Right lobe of liver (tissue), 6 donors: ENCODE measurements around the gene ATF2. TPM values are rescaled to one million over a fixed set of nuclear protein-coding genes. Genes with fewer than 3 reads are reported as not detected.

ENCODE experiments used
- ATAC-seq, 4 donors: fragments of 200-7000 bp; cut with Tn5 transposase; one replicate each; pipeline ENCODE4 v1.9.1; 2020; ENCODE audit warnings: mild to moderate bottlenecking in 4 of 4, moderate library complexity in 4 of 4
- DNase-seq, 3 donors: peaks; one replicate each; pipeline ENCODE4 v3.0.0-alpha.2; 2020
- H3K27ac ChIP-seq, 3 donors: fragments of 200-600 bp; one replicate each; pipeline ENCODE4 v1.8.0; 2022
- H3K27me3 ChIP-seq, 2 donors: fragments of 200-600 bp; one replicate each; pipeline ENCODE4 v1.8.0; 2022
- H3K36me3 ChIP-seq, 4 donors: fragments of 200-600 bp; sonication (generic) in 1 of 4; one replicate each; pipeline versions ENCODE4 v1.5.1 to v1.8.0; 2017 to 2022; ENCODE audit warnings: control low read depth in 1 of 4
- H3K4me1 ChIP-seq, 4 donors: fragments of 200-600 bp; sonication (generic) in 1 of 4; one replicate each; pipeline versions ENCODE4 v1.5.1 to v1.8.0; 2017 to 2022; ENCODE audit warnings: control low read depth in 1 of 4
- H3K4me3 ChIP-seq, 3 donors: fragments of 200-600 bp; one replicate each; pipeline ENCODE4 v1.8.0; 2022
- H3K9me3 ChIP-seq, 4 donors: fragments of 200-600 bp; sonication (generic) in 1 of 4; one replicate each; pipeline versions ENCODE4 v1.5.1 to v1.8.0; 2017 to 2022; ENCODE audit warnings: control low read depth in 1 of 4
- POLR2A ChIP-seq: fragments of 450-650 bp; IDR thresholded peaks from one replicate; pipeline ENCODE4 v1.6.1; 2017; ENCODE audit warnings: antibody characterized with exemption, mild to moderate bottlenecking
- WGBS: methylation state at CpG from one replicate; pipeline ENCODE4 v1.1.6; 2018; ENCODE audit warnings: low coverage, low lambda C conversion rate; ENCODE audit not compliant: insufficient coverage; ENCODE audit errors: missing lambda C conversion rate; 5-methylcytosine and 5-hydroxymethylcytosine counted together
- intact Hi-C, 2 donors: fragments of 100-400 bp; cut with DNase I; formaldehyde crosslinking; loops; one replicate each; pipeline versions ENCODE4 v1.11.2 to v1.14.1; 2022
- total RNA-seq, 6 experiments: library from RNA; depleted of rRNA in 2 of 6; stranded (reverse); fragments of >200 nt in 2 of 6; fragmentation: NEBNext Ultra II Directional in 3 of 6; extraction: Animal tissue kit (Norgen Biotek cat#: 25700) in 3 of 6; gene quantifications; one replicate each; pipeline versions ENCODE4 v1.1.0 to v1.2.4, GENCODE V29; 2016 to 2023
- TF ChIP-seq, protein P1 (sequence below), 4 donors: fragments of 200-600 bp in 3 of 4; fragments of 450-650 bp in 1 of 4; IDR thresholded peaks; one replicate each; pipeline versions ENCODE4 v1.5.1 to v1.8.0; 2016 to 2022; ENCODE audit warnings: antibody characterized with exemption in 4 of 4, mild to moderate bottlenecking in 2 of 4
- donor health status: DM: no; HTN: yes; CAD: no.
- donor health status: DM: no; HTN: no; CAD: no.
- donor health status: DM: no; HTN: no; CAD: no.
- donor health status: DM: no; HTN: yes; CAD: no.
- donor health status: DM: no; HTN: yes; CAD: no.

ATF2 gene
- total RNA-seq, 6 experiments from 2014 or later: 24.0 to 36.3 (median 27.4) TPM

GRCh38 chr2:175080479-175080878 is 87.5 kb downstream of the ATF2 start:
- no peak for TF ChIP-seq POLR2A
- TF ChIP-seq, protein P1, sequence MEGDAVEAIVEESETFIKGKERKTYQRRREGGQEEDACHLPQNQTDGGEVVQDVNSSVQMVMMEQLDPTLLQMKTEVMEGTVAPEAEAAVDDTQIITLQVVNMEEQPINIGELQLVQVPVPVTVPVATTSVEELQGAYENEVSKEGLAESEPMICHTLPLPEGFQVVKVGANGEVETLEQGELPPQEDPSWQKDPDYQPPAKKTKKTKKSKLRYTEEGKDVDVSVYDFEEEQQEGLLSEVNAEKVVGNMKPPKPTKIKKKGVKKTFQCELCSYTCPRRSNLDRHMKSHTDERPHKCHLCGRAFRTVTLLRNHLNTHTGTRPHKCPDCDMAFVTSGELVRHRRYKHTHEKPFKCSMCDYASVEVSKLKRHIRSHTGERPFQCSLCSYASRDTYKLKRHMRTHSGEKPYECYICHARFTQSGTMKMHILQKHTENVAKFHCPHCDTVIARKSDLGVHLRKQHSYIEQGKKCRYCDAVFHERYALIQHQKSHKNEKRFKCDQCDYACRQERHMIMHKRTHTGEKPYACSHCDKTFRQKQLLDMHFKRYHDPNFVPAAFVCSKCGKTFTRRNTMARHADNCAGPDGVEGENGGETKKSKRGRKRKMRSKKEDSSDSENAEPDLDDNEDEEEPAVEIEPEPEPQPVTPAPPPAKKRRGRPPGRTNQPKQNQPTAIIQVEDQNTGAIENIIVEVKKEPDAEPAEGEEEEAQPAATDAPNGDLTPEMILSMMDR (IDR thresholded peaks at IDR 0.05): no peak
- no peak for DNase-seq
- Histone ChIP-seq H3K4me1 (no peaks in the 10 kb centered on the region), H3K36me3 (peaks cover 0 to 21% (median 5%) of the 10 kb centered on the region in 4 donors), H3K9me3 (no peaks in the 10 kb centered on the region), H3K4me3 (no peak overlapping the region), H3K27ac (no peak overlapping the region), H3K27me3 (no peaks in the 10 kb centered on the region)
- ATAC-seq: no peak
- WGBS: 100% methylated on average over 3 of the region's 3 CpGs
- intact Hi-C loops: no loop called here

DNA sequence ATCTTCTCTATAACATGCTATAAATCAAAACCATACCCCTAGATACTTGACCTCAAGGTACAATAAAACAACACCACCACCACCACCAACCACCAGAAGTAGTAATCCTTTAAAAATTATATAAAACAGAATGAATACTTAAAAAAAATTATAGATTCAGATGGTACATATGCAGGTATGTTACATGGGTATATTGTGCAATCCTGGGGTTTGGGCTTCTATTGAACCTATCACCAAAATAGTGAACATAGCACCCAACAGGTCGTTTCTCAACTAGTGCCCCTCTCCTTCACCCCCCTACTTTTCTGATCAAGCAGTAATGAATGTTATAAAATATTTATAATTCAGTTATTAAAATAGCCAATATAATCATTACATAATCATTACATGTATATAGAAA is 91.7 kb downstream of the ATF2 start:
- WGBS: 70% methylated on average over 1 of the region's 1 CpG
- DNase-seq (no peak), ATAC-seq (no peak)
- Histone ChIP-seq H3K27me3 (no peaks in the 10 kb centered on the region), H3K4me3 (no peak overlapping the region), H3K36me3 (peaks cover 0 to 28% (median 4%) of the 10 kb centered on the region in 4 donors), H3K4me1 (no peaks in the 10 kb centered on the region), H3K9me3 (no peaks in the 10 kb centered on the region), H3K27ac (no peak overlapping the region)
- TF ChIP-seq POLR2A: no peak
- TF ChIP-seq, protein P1 (IDR thresholded peaks at IDR 0.05): no peak
- intact Hi-C loops: no loop called here

DNA sequence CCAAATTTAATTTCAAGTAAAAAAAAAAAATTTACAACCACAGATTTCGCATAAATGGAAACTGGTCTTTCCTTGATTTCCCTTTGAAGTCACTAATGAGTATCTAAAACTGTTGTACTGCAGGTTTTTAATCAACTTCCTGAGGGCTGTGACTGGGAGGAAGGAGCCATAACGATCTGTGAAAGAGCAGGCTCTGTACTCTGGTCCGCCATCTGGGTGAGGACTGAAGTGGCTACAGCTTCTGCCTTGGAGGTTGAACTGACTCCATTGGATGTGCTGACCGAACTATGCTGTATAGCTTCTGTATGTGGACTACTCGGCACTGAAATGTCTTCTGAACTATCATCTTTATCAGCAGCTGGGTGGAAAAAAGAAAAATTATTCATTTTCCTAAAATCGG is 93.5 kb downstream of the ATF2 start:
- intact Hi-C loops: no loop called here
- Histone ChIP-seq H3K27me3 (no peaks in the 10 kb centered on the region), H3K36me3 (peaks cover 0 to 17% (median 4%) of the 10 kb centered on the region in 4 donors), H3K27ac (no peak overlapping the region), H3K9me3 (no peaks in the 10 kb centered on the region), H3K4me3 (no peak overlapping the region), H3K4me1 (no peaks in the 10 kb centered on the region)
- 92% methylated on average over 6 of the region's 6 CpGs for WGBS
- TF ChIP-seq, protein P1 (IDR thresholded peaks at IDR 0.05): no peak
- no peak for TF ChIP-seq POLR2A
- DNase-seq (no peak), ATAC-seq (no peak)

- Histone ChIP-seq H3K36me3 (peaks cover 0 to 5% (median 1%) of the 10 kb centered on the region in 4 donors), H3K4me1 (no peaks in the 10 kb centered on the region), H3K9me3 (no peaks in the 10 kb centered on the region), H3K27me3 (no peaks in the 10 kb centered on the region), H3K4me3 (no peak overlapping the region), H3K27ac (no peak overlapping the region)
- intact Hi-C loops: no loop called here
- ATAC-seq (no peak), DNase-seq (no peak)
- WGBS: 100% methylated on average over 1 of the region's 1 CpG
- TF ChIP-seq, protein P1 (IDR thresholded peaks at IDR 0.05): no peak
- TF ChIP-seq POLR2A: no peak
These were observed 99.5 kb downstream of the ATF2 start for GRCh38 chr2:175068534-175068933.

- Histone ChIP-seq H3K4me3 (no peak overlapping the region), H3K36me3 (peaks cover 0 to 5% (median 0%) of the 10 kb centered on the region in 4 donors), H3K27ac (no peak overlapping the region), H3K27me3 (no peaks in the 10 kb centered on the region), H3K9me3 (no peaks in the 10 kb centered on the region), H3K4me1 (no peaks in the 10 kb centered on the region)
- no peak for TF ChIP-seq POLR2A
- TF ChIP-seq, protein P1 (IDR thresholded peaks at IDR 0.05): no peak
- DNase-seq (no peak), ATAC-seq (no peak)
- intact Hi-C loops: no loop called here
- 99% methylated on average over 4 of the region's 4 CpGs for WGBS
These were observed 101.6 kb downstream of the ATF2 start for GRCh38 chr2:175066411-175066810.
